Measurements from ENCODE around the gene ASCL5.

ASCL5 gene

GRCh38 chr1:201134405-201134804 lies 7.4 kb upstream of the ASCL5 start:
- no peak for DNase-seq

GRCh38 chr1:201131398-201131797 lies 4.4 kb upstream of the ASCL5 start:
- DNase-seq = no peak

- DNase-seq = no peak
Observed at GRCh38 chr1:201128962-201129361, 2.0 kb upstream of the ASCL5 start.

GRCh38 chr1:201128476-201128875 lies 1.5 kb upstream of the ASCL5 start:
- DNase-seq = no peak

- no peak for DNase-seq
Observed at GRCh38 chr1:201127755-201128455, 921 bp upstream of the ASCL5 start.

GRCh38 chr1:201126463-201126831 lies 537 bp downstream of the ASCL5 start:
- no peak for DNase-seq

GRCh38 chr1:201125800-201126199 lies 1.2 kb downstream of the ASCL5 start:
- no peak for DNase-seq

- DNase-seq = no peak
Observed at GRCh38 chr1:201125019-201125418, 2.0 kb downstream of the ASCL5 start.

- no peak for DNase-seq
Observed at GRCh38 chr1:201123866-201124265, 3.1 kb downstream of the ASCL5 start.

- DNase-seq = no peak
Observed at GRCh38 chr1:201122321-201122957, 4.5 kb downstream of the ASCL5 start.

- peak; percentile 59 for DNase-seq
Observed at GRCh38 chr1:201119206-201120197, 7.5 kb downstream of the ASCL5 start.

GRCh38 chr1:201116091-201116490 lies 10.9 kb downstream of the ASCL5 start:
- no peak for DNase-seq

- DNase-seq = no peak
Observed at GRCh38 chr1:201115390-201115937, 11.5 kb downstream of the ASCL5 start.

GRCh38 chr1:201114245-201115131 lies 12.5 kb downstream of the ASCL5 start:
- peak; percentile 84 for DNase-seq

GRCh38 chr1:201113451-201114244 lies 13.3 kb downstream of the ASCL5 start:
- no peak for DNase-seq

GRCh38 chr1:201112926-201113325 lies 14.1 kb downstream of the ASCL5 start:
- DNase-seq = no peak

GRCh38 chr1:201112173-201112731 lies 14.7 kb downstream of the ASCL5 start, which contains the start of gene CACNA1S:
Gene CACNA1S (minus strand): TSS chr1:201112426. CDS start chr1:201112339, 87 bp downstream.
- no peak for DNase-seq

GRCh38 chr1:201111672-201112071 lies 15.3 kb downstream of the ASCL5 start:
- no peak for DNase-seq

GRCh38 chr1:201111156-201111555 lies 15.8 kb downstream of the ASCL5 start:
- no peak for DNase-seq

- no peak for DNase-seq
Observed at GRCh38 chr1:201110616-201111015, 16.4 kb downstream of the ASCL5 start.

GRCh38 chr1:201110138-201110537 lies 16.8 kb downstream of the ASCL5 start:
- DNase-seq = no peak
